UCSD-AML1 (cell line): Measurements from ENCODE around the gene MYLK4.
"Not testable (repeated sequence)": the region's sequence is repeated elsewhere in the genome, so short reads cannot be mapped to it uniquely, and the experiment has no call there.

Experiments
- DNase-seq: peaks from one replicate; lab custom pipeline; 2025; ENCODE audit not compliant: unreplicated experiment; lab: John Stamatoyannopoulos, UW

MYLK4 gene

DNA sequence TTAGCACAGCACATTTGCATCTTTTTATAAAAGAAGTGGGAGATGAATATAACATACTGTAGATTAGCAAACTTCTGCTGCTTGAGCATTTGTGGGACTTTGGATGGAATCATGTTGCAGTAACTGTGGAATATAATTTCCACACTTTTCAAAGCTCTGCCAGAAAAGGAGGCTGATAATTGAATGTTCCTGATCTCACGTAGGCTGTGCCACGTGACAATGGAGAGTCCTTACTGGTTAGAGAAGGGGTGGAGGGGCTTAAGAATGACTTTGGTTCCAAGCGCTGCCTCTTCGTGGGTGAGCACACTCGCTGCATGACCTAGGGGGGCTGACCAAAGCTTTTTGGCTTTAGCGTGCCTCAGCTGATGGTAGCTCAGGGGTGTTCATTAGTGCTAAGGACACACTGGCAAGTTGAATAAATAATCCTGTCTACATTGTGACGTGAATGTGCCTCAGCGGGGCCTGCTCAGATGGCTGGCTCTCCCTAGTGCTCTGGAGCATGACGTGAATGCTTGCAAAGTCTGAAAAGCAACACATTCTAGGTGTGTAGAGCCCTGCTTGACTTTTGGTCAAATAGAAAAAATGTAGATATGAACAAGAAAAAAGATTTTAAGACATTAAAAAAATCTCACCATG is 29.5 kb upstream of the MYLK4 start:
- DNase-seq: no peak

- no peak for DNase-seq
Observed at GRCh38 chr6:2777249-2777648, 26.5 kb upstream of the MYLK4 start.

GRCh38 chr6:2775003-2775402 is 24.3 kb upstream of the MYLK4 start:
- DNase-seq: no peak

GRCh38 chr6:2773449-2773848 is 22.7 kb upstream of the MYLK4 start:
- DNase-seq: no peak

- no peak for DNase-seq
Observed at GRCh38 chr6:2772840-2773239, 22.1 kb upstream of the MYLK4 start.

GRCh38 chr6:2771079-2771478 is 20.4 kb upstream of the MYLK4 start:
- no peak for DNase-seq

DNA sequence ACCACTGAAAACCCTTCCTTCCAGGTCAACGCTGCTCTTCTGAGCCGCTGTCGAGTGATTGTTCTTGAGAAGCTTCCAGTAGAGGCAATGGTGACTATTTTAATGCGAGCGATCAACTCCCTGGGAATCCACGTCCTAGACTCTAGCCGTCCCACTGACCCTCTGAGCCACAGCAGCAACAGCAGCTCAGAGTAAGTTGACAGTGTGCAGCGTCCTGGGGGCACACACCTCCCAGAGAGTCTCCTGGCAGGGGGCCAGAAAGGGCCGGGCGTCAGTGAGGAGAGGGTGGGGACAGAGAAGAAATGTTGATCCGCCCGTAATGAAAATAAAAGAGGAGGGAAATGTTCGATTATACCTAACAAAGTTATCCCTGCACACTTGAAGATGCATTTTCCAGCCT is 19.4 kb upstream of the MYLK4 start:
- no peak for DNase-seq

- no peak for DNase-seq
Observed at GRCh38 chr6:2768696-2769095, 18.0 kb upstream of the MYLK4 start.

- no peak for DNase-seq
Observed at GRCh38 chr6:2767657-2768524, 17.2 kb upstream of the MYLK4 start.

DNA sequence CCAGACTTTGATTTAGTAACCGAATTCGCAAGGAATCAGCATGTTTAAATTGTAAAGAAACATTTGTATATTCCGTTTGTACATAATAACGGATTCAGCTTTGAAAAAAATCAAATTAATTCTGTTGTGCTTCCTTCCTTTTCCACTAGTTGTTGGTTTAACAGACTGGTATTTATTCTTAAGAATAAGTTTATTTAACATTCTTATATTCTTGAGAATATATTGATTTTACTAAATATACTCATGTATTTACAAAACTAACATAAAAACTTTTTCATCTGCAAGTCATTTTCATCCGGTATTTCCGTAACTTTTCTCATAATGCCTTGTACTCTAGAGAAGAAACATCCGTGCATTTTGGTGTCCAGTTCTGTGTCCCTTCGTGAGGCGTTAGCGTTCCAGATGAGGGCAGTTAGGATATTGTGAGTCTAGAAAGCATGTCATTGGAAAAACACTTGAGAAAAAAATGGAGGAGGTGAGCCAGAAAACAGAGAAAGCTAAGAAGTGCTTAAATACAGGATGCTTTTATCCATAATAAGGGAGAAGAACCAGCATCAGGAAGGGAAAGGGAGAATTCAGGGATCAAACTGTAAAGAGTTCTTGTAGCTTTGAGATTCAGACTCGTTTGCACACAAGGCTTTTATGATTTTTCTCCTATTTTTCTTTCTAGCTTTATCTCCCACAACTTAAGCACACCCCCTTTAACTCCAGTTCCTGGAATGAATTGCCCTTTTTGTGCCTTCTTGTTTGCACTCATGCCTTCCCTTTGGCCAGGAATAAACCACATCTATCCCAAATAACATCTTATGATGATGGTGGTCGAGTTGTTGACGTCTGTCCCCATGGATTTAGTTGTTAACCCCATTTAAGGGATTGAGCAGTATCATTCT is 16.3 kb upstream of the MYLK4 start:
- DNase-seq: no peak

DNA sequence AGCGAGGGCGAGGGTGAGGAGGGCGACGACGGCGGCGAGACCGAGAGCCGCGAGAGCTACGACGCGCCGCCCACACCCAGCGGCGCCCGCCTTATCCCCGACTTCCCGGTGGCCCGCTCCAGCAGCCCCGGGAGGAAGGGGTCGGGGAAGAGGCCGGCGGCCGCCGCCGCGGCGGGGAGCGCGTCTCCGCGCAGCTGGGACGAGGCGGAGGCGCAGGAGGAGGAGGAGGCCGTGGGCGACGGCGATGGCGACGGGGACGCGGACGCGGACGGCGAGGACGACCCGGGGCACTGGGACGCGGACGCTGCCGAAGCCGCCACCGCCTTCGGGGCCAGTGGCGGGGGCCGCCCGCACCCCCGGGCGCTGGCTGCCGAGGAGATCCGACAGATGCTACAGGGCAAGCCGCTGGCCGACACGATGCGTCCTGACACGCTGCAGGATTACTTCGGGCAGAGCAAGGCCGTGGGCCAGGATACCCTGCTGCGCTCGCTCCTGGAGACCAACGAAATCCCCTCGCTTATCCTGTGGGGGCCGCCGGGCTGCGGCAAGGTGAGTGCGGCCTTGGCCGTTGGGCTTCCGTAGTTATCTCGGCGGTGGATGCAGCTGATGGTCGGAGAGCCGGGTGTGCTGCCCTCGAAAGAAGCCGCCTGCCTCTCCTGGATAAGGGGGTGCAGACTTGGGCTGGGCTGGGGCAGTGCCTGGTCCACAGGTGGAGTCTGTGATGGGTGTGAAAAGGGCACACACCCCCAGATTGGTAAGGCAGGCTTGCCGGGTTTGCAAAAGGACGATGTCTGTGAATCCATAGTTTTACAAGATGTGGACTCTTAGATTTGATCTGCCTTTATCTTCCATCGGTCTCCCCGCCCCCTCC is 15.4 kb upstream of the MYLK4 start:
- peak; percentile 55 for DNase-seq

DNA sequence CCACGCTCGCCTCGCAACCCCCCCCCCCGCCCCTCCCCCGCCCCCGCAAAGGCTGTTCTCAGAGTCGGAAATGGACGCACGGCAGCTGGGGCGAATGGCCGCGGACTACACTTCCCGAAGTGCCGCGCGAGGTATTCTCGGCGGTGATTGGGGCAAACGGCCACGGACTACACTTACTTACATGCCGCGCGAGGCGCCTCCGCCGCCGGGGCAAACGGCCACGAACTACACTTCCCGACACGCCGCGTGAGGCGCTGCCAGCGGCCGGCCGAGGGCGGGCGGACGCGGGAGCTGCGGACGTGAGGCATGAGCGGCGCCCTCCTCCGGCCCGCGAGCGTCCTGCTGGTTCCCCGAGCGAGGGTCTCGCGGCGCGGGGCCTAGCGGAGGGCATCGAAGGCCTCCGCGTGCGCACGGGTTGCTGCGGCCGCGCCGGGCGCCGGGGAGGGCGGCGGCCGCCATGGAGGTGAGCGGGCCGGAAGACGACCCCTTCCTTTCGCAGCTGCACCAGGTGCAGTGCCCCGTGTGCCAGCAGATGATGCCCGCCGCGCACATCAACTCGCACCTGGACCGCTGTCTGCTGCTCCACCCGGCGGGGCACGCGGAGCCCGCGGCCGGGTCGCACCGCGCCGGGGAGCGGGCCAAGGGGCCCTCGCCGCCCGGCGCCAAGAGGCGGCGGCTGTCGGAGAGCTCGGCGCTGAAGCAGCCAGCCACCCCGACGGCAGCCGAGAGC is 14.6 kb upstream of the MYLK4 start, which contains the start of gene WRNIP1:
WRNIP1 (plus strand) TSS at position 228 of the 730 bp plus-strand sequence; CDS start at position 458, 230 bp downstream.
- peak; percentile 99 for DNase-seq

- peak; percentile 68 for DNase-seq
Observed at GRCh38 chr6:2764610-2765165, 14.0 kb upstream of the MYLK4 start.

DNA sequence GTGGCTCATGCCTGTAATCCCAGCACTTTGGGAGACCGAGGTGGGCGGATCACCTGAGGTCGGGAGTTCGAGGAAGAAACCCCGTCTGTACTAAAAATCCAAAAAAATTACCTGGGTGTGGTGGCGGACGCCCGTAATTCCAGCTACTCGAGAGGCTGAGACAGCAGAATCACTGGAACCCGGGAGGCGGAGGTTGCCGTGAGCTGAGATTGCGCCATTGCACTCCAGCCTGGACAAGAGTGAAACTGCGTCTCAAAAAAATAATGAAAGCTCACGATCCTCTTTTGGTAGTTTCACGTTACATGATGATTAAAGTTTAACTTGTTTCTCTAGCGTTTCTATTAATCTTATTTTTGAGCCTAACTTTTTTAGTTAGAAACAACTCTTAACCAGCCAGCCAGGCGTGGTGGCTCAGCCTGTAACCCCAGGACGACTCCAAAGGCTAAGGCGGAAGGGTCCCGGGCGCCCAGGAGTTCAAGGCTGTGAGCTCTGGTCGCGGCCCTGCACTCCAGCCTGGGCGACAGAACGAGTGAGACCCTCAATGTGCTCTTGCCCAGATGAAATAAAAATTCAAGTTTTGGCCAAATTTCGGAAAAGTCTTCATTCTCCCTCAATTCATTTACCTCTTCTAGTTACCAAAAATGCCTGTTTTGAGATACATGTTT is 13.3 kb upstream of the MYLK4 start:
- DNase-seq: no peak

- DNase-seq: no peak
Observed at GRCh38 chr6:2763345-2763841, 12.7 kb upstream of the MYLK4 start.

DNA sequence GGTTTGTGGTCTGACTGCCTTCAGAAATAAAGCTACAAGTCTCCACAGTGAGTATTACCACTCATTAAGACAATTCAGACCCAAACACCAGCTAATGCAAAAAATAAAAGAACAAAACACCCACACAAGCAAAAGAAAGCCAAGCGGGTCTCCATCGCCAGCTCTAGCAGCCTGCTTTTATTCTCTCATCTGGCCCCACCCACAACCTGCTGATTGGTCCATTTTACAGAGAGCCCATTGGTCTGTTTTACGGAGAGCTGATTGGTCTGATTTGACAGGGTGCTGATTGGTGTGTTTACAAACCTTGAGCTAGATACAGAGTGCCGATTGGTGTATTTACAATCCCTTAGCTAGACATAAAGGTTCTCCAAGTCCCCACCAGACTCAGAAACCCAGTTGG is 12.1 kb upstream of the MYLK4 start:
- not testable (repeated sequence) for DNase-seq

GRCh38 chr6:2760882-2761842 is 10.4 kb upstream of the MYLK4 start:
- no peak for DNase-seq

GRCh38 chr6:2758980-2759379 is 8.3 kb upstream of the MYLK4 start:
- no peak for DNase-seq
